Measurements from ENCODE around the gene PLCB3. TPM values are rescaled to one million over a fixed set of nuclear protein-coding genes. Genes with fewer than 3 reads are reported as not detected.

Gene PLCB3
- total and polyA plus RNA-seq, 2 of the 13 experiments (the other 11 are each of a cell fraction or from before 2014, with no cell fraction given) = 7.5 to 13.8 TPM

- TF ChIP-seq CBX2 (IDR thresholded peaks at IDR 0.05; ENCODE audit: low read depth, low read length) = no peak
- no peak for TF ChIP-seq CBX2 (CRISPR knock-in tag; IDR thresholded peaks at IDR 0.05; ENCODE audit: low read depth)
- no peak for TF ChIP-seq ZNF562 (CRISPR knock-in tag; IDR thresholded peaks at IDR 0.05; ENCODE audit: borderline replicate concordance)
- peak; percentile 59 for TF ChIP-seq PRPF4 (IDR thresholded peaks at IDR 0.05; ENCODE audit: low read depth, low read length, poor library complexity, severe bottlenecking)
- no peak for TF ChIP-seq ZNF460 (CRISPR knock-in tag; IDR thresholded peaks at IDR 0.05; ENCODE audit: borderline replicate concordance)
- TF ChIP-seq ZNF446 (CRISPR knock-in tag; IDR thresholded peaks at IDR 0.05) = 0 out of 2 replicates have a peak, but pooled peaks have one; percentile 26
- TF ChIP-seq THAP9 (CRISPR knock-in tag; IDR thresholded peaks at IDR 0.05; ENCODE audit: borderline replicate concordance) = peak; percentile 81
- 0 out of 2 replicates have a peak, but pooled peaks have one; percentile 70 for TF ChIP-seq ZBTB38 (CRISPR knock-in tag; IDR thresholded peaks at IDR 0.05)
- TF ChIP-seq ZFP82 (CRISPR knock-in tag; IDR thresholded peaks at IDR 0.05; ENCODE audit: borderline replicate concordance) = no peak
- TF ChIP-seq SNAPC2 (CRISPR knock-in tag; IDR thresholded peaks at IDR 0.05) = peak; percentile 63; the same call in 1 of the 2 replicates
- TF ChIP-seq ZBTB33 (CRISPR knock-in tag; IDR thresholded peaks at IDR 0.05) = no peak
- no peak for TF ChIP-seq REL (CRISPR knock-in tag; conservative IDR thresholded peaks at IDR 0.05)
- no peak for TF ChIP-seq KDM1A (CRISPR knock-in tag; IDR thresholded peaks at IDR 0.05)
- TF ChIP-seq ZNF549 (CRISPR knock-in tag; IDR thresholded peaks at IDR 0.05) = no peak
- no peak; the same call in 1 of the 2 replicates for TF ChIP-seq MED1 (CRISPR knock-in tag; IDR thresholded peaks at IDR 0.05)
- TF ChIP-seq SUZ12 (IDR thresholded peaks at IDR 0.05; ENCODE audit: low read depth, low read length) = peak; percentile 42; the same call in 1 of the 2 replicates
- no peak for TF ChIP-seq ARNT (IDR thresholded peaks at IDR 0.05)
- peak; percentile 75 for TF ChIP-seq PHF8 (CRISPR knock-in tag; IDR thresholded peaks at IDR 0.05)
- no peak for TF ChIP-seq MLLT10 (CRISPR knock-in tag; IDR thresholded peaks at IDR 0.05)
- no peak for TF ChIP-seq CENPX (CRISPR knock-in tag; IDR thresholded peaks at IDR 0.05)
- peak; percentile 6 for TF ChIP-seq TBL1XR1 (IDR thresholded peaks at IDR 0.05; ENCODE audit: borderline replicate concordance, low read length, partially characterized antibody)
- TF ChIP-seq DZIP1 (CRISPR knock-in tag; IDR thresholded peaks at IDR 0.05) = no peak
- 0 out of 2 replicates have a peak, but pooled peaks have one; percentile 35 for TF ChIP-seq HNRNPL (IDR thresholded peaks at IDR 0.05; ENCODE audit: low read depth, low read length)
- TF ChIP-seq ZNF570 (CRISPR knock-in tag; IDR thresholded peaks at IDR 0.05; ENCODE audit: borderline replicate concordance) = no peak
Observed at GRCh38 chr11:64246871-64247728, 4.2 kb upstream of the PLCB3 start, which contains the start of gene PPP1R14B (continued).
